Kidney epithelial cell (primary cell): ENCODE measurements around the gene BBC3. TPM values are rescaled to one million over a fixed set of nuclear protein-coding genes. Genes with fewer than 3 reads are reported as not detected.

Experiments
- DNase-seq: peaks from one replicate; pipeline ENCODE4 v3.0.0-alpha.2; 2010; ENCODE audit warnings: low read depth
- H3K27me3 ChIP-seq: 2 replicates; pipeline ENCODE4 v1.6.0; 2011; ENCODE audit warnings: low read length; ENCODE audit not compliant: control insufficient read depth, insufficient read depth
- H3K36me3 ChIP-seq: 2 replicates; pipeline ENCODE4 v1.5.1; 2011; ENCODE audit warnings: low read length; ENCODE audit not compliant: control insufficient read depth, insufficient read depth
- H3K4me3 ChIP-seq: 2 replicates; pipeline ENCODE4 v1.5.1; 2011; ENCODE audit warnings: low read depth, mild to moderate bottlenecking, control low read depth, low read length
- total RNA-seq: library from RNA; depleted of rRNA; stranded (reverse); fragments of >200 nt; gene quantifications from 2 replicates; pipeline ENCODE4 v1.2.3, GENCODE V29; 2015
- TF ChIP-seq, protein P1 (sequence below): IDR thresholded peaks from 2 replicates; pipeline ENCODE4 v1.5.1; 2011; ENCODE audit warnings: mild to moderate bottlenecking, moderate library complexity, low read length, control low read depth, inconsistent platforms; ENCODE audit not compliant: insufficient read depth, poor library complexity, severe bottlenecking

Gene BBC3
- total RNA-seq, 1 donor from 2014 or later: 46.8 TPM

DNA sequence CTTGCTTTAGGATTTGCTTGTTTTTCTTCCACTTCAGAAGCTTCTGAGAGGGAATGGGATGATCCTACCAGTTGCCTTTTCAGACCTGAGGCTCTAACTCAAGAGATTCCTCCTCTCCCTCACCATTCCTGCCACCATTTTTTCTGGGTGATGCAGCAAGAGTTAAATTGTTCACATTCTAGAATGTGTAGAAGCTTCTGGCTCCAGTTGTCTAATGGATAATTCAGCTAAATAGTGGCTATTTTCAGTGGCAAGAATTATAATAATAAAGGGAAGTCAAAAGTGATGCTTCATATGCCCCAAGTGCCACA, 20.9 kb downstream of the BBC3 start:
- no peak for DNase-seq

DNA sequence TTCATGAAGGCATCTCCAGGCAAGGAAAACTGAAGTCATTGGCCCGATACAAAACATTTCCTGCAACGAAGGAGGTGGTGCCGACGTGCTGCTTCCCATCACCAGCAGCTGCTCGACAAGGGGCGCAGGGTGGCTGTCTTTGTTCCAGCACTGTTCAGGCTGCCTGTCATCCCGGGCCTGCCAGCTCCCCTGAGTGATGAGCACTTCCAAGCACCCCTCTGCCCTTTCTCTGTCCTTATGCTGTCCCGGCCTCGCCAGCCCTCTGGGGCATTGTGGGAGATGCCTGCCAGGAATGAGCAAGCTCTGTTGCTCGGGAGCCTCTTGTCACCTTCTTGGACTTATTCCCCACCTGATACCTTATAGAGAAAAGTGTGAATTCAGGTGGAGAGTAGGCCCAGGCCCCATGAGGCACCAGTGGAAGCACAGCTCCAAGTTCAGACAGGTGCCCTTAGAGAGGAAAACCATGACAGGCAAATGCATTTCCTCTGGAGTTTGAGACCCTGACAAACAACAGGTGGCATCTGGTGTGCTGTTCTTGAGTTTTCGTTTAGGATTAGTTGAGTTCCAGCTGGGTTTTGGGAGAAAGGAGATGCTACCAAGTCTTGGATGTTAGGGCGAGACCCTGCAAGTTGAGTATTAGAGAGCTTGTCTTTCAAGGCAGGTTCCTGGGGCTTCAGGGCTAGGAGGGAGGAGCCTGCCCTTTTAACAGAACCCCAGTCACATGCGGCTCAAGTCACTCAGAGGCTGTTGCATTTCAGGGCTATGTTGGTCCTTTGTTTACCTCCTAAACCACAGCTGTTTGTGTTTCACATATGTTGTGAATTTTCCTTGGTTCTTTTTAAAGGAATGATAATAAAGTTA, 21.4 kb downstream of the BBC3 start:
- TF ChIP-seq, protein P1, sequence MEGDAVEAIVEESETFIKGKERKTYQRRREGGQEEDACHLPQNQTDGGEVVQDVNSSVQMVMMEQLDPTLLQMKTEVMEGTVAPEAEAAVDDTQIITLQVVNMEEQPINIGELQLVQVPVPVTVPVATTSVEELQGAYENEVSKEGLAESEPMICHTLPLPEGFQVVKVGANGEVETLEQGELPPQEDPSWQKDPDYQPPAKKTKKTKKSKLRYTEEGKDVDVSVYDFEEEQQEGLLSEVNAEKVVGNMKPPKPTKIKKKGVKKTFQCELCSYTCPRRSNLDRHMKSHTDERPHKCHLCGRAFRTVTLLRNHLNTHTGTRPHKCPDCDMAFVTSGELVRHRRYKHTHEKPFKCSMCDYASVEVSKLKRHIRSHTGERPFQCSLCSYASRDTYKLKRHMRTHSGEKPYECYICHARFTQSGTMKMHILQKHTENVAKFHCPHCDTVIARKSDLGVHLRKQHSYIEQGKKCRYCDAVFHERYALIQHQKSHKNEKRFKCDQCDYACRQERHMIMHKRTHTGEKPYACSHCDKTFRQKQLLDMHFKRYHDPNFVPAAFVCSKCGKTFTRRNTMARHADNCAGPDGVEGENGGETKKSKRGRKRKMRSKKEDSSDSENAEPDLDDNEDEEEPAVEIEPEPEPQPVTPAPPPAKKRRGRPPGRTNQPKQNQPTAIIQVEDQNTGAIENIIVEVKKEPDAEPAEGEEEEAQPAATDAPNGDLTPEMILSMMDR: no peak
- no peaks in the 10 kb centered on the region for H3K27me3 ChIP-seq
- DNase-seq: no peak
- H3K36me3 ChIP-seq: peaks cover 1% of the 10 kb centered on the region
- no peak overlapping the region for H3K4me3 ChIP-seq

More for the DNA sequence above, 20.9 kb downstream of the BBC3 start:
- peaks cover 1% of the 10 kb centered on the region for H3K36me3 ChIP-seq
- H3K27me3 ChIP-seq: no peaks in the 10 kb centered on the region
- H3K4me3 ChIP-seq: no peak overlapping the region
- TF ChIP-seq, protein P1: no peak

DNA sequence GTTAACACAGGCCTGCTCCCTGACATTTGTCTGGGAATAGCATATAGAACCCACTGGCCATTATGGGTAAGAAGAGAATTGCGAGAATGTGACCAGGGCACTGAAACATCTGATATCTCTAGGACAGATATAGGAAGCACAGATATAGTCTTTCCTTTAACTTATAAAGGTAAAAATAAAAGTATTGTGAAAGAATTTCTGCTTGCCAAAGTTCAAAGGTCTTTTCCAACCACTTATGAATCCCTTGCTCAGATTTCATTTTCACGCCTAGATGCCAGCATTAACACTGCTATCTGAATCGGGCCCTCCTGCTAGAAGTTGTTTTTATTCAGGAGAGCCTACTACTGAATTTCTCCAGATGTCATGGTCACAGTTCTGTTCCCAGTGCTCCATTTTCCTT, 27.7 kb downstream of the BBC3 start:
- DNase-seq: no peak
- Histone ChIP-seq H3K36me3 (peaks cover 2% of the 10 kb centered on the region), H3K27me3 (no peaks in the 10 kb centered on the region), H3K4me3 (no peak overlapping the region)
- TF ChIP-seq, protein P1: no peak

DNA sequence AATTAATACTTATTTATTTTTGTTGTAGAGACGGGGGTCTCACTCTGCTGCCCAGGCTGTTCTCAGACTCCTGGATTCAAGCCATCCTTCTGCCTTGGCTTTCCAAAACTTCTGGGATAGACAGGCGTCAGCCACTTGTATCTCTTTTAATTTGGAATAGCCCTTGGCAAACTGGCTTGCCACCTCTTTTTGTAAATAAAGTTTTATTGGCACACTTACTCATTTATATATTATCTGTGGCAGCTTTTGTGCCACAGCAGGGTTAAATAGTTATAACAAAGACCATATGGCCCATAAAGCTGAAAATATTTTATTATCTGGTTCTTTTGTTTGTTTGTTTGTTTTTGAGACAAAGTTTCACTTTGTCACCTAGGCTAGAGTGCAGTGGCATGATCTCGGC, 30.5 kb downstream of the BBC3 start:
- peaks cover 1% of the 10 kb centered on the region for H3K36me3 ChIP-seq
- H3K27me3 ChIP-seq: no peaks in the 10 kb centered on the region
- TF ChIP-seq, protein P1: no peak
- no peak overlapping the region for H3K4me3 ChIP-seq
- DNase-seq: no peak

DNA sequence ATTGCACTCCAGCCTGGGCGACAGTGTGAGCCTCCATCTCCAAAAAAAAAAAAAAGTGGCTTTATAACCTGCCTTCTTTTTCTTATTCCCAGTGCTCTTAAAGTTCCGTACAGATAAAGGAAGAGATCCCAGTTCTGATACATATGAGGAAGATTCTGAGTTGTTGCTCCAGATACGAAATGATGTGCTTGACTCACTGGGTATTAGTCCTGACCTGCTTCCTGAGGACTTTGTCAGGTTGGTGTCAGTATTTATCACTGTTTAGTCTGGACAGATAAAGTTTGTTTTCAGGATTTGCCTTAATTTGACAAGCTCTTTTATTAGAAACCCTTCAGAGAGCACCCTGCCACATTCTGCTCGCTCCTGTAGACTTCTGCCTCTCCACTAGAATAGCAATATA, 33.9 kb downstream of the BBC3 start:
- TF ChIP-seq, protein P1: no peak
- DNase-seq: no peak
- Histone ChIP-seq H3K27me3 (no peaks in the 10 kb centered on the region), H3K4me3 (no peak overlapping the region), H3K36me3 (peaks cover 1% of the 10 kb centered on the region)

DNA sequence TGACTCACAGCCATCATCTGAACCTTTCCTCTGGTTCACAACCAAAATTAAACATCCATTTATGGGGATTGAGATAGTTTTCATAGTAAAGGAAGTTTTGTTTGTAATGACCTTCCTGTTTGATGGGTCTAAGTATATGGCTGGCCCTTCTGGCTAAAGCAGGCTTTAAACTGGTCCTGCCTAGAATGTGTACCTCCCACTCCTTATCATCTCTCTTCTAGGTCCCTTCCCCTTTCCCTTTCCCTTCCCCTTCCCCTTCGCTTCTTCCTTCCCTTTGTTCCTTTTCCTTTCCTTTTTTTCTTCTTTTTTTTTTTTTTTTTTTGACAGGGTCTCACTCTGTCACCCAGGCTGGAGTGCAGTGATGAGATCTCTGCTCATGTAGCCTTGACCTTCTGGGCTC, 35.6 kb downstream of the BBC3 start:
- DNase-seq: no peak
- no peak overlapping the region for H3K4me3 ChIP-seq
- H3K27me3 ChIP-seq: no peaks in the 10 kb centered on the region
- H3K36me3 ChIP-seq: peaks cover 1% of the 10 kb centered on the region
- TF ChIP-seq, protein P1: no peak
